ENCODE measurements around the gene ADORA1.

DNA sequence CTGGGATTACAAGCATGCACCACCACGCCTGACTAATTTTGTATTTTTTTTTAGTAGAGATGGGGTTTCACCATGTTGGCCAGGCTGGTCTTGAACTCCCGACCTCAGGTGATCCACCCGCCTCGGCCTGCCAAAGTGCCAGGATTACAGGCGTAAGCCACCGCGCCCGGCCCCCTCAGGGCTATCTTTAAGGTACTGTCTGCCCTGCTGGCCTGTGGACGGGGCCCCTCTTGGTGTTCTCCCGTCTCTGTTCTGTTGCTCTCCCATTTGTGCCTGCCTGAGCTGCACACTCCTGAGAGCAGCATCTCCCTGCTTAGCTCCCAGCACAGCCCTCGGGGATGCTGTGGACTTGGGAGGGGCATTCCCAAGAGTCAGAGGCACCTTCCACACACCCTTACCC is 34.2 kb downstream of the ADORA1 start:
- TF ChIP-seq, protein P1, sequence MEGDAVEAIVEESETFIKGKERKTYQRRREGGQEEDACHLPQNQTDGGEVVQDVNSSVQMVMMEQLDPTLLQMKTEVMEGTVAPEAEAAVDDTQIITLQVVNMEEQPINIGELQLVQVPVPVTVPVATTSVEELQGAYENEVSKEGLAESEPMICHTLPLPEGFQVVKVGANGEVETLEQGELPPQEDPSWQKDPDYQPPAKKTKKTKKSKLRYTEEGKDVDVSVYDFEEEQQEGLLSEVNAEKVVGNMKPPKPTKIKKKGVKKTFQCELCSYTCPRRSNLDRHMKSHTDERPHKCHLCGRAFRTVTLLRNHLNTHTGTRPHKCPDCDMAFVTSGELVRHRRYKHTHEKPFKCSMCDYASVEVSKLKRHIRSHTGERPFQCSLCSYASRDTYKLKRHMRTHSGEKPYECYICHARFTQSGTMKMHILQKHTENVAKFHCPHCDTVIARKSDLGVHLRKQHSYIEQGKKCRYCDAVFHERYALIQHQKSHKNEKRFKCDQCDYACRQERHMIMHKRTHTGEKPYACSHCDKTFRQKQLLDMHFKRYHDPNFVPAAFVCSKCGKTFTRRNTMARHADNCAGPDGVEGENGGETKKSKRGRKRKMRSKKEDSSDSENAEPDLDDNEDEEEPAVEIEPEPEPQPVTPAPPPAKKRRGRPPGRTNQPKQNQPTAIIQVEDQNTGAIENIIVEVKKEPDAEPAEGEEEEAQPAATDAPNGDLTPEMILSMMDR (IDR thresholded peaks at IDR 0.05; ENCODE audit: extremely low read depth in 1 of 2, insufficient read depth in 1 of 2, low read depth in 1 of 2, low read length in 2 of 2): no peak
- TF ChIP-seq POLR2AphosphoS5 (IDR thresholded peaks at IDR 0.05; ENCODE audit: insufficient read depth, low read depth, low read length) (no peak), POLR2A (IDR thresholded peaks at IDR 0.05; ENCODE audit: low read depth, low read length) (no peak)
